ENCODE results near the gene SDHB.

GRCh38 chr1:17061892-17062291 lies 8.1 kb upstream of the SDHB start:
- TF ChIP-seq REST (IDR thresholded peaks at IDR 0.05; ENCODE audit: low read depth, low read length) (no peak), NFIC (IDR thresholded peaks at IDR 0.05; ENCODE audit: low read depth, low read length) (no peak), TAF1 (IDR thresholded peaks at IDR 0.05; ENCODE audit: borderline replicate concordance, low read depth, low read length) (no peak), EZH2 (IDR thresholded peaks at IDR 0.05; ENCODE audit: borderline replicate concordance, control insufficient read depth, low read depth, low read length) (no peak), CHD1 (IDR thresholded peaks at IDR 0.05; ENCODE audit: low read depth, low read length) (no peak)

Measured in GM12878 (cell line).